Measurements from ENCODE around the gene CEACAM7. TPM values are rescaled to one million over a fixed set of nuclear protein-coding genes. Genes with fewer than 3 reads are reported as not detected.

CEACAM7 gene
- total and polyA plus RNA-seq, 10 of the 15 experiments (the other 5 are each of a cell fraction or from before 2014, with no cell fraction given): not detected

GRCh38 chr19:41726493-41726892, 38.4 kb upstream of the CEACAM7 start:
- no TSS peak for BruUV-seq (replicated peaks)
- H3K4me2 ChIP-seq (ENCODE audit: control insufficient read depth, insufficient read depth): no peak overlapping the region

More at GRCh38 chr19:41726493-41726892, 38.4 kb upstream of the CEACAM7 start:
- ATAC-seq (no peak), FAIRE-seq (no peak), DNase-seq (ENCODE audit: low read depth, low spot score) (no peak)
- H3K27me3 ChIP-seq (replicated peaks in 1 of 2; ENCODE audit: control insufficient read depth in 2 of 2, insufficient read depth in 2 of 2, low read length in 1 of 2): no peaks in the 10 kb centered on the region; a peak in 2 of 4 replicates
- H3K9me3 ChIP-seq (replicated peaks; ENCODE audit: control insufficient read depth, insufficient read depth, low read length): no peaks in the 10 kb centered on the region
- H3K4me1 ChIP-seq (ENCODE audit: control insufficient read depth, insufficient read depth, low read length): no peaks in the 10 kb centered on the region
- RAD21 ChIA-PET (ENCODE audit: unreplicated experiment): no interaction called here
- H3K27ac ChIP-seq (ENCODE audit: control insufficient read depth, insufficient read depth): no peak overlapping the region
- H2AFZ ChIP-seq (ENCODE audit: control insufficient read depth, low read depth, low read length): no peak overlapping the region
- TF ChIP-seq WRNIP1 (IDR thresholded peaks at IDR 0.05; ENCODE audit: borderline replicate concordance, low read depth, low read length): no peak
- no peak for TF ChIP-seq TCF3 (IDR thresholded peaks at IDR 0.05; ENCODE audit: borderline replicate concordance, insufficient read depth, low read depth, low read length)
- no peak for TF ChIP-seq SMAD5 (IDR thresholded peaks at IDR 0.05; ENCODE audit: low read depth)
- no peak for TF ChIP-seq MXI1 (IDR thresholded peaks at IDR 0.05; ENCODE audit: low read depth, low read length)
- no peak for TF ChIP-seq SPI1 (IDR thresholded peaks at IDR 0.05; ENCODE audit: borderline replicate concordance, insufficient read depth, low read depth, low read length)
- TF ChIP-seq, protein P1, sequence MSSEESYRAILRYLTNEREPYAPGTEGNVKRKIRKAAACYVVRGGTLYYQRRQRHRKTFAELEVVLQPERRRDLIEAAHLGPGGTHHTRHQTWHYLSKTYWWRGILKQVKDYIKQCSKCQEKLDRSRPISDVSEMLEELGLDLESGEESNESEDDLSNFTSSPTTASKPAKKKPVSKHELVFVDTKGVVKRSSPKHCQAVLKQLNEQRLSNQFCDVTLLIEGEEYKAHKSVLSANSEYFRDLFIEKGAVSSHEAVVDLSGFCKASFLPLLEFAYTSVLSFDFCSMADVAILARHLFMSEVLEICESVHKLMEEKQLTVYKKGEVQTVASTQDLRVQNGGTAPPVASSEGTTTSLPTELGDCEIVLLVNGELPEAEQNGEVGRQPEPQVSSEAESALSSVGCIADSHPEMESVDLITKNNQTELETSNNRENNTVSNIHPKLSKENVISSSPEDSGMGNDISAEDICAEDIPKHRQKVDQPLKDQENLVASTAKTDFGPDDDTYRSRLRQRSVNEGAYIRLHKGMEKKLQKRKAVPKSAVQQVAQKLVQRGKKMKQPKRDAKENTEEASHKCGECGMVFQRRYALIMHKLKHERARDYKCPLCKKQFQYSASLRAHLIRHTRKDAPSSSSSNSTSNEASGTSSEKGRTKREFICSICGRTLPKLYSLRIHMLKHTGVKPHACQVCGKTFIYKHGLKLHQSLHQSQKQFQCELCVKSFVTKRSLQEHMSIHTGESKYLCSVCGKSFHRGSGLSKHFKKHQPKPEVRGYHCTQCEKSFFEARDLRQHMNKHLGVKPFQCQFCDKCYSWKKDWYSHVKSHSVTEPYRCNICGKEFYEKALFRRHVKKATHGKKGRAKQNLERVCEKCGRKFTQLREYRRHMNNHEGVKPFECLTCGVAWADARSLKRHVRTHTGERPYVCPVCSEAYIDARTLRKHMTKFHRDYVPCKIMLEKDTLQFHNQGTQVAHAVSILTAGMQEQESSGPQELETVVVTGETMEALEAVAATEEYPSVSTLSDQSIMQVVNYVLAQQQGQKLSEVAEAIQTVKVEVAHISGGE (CRISPR knock-in tag; IDR thresholded peaks at IDR 0.05): no peak
- no peak for TF ChIP-seq PAX8 (IDR thresholded peaks at IDR 0.05)
- TF ChIP-seq ASH2L (IDR thresholded peaks at IDR 0.05; ENCODE audit: borderline replicate concordance, low read depth): no peak
- no peak for TF ChIP-seq SMC3 (IDR thresholded peaks at IDR 0.05; ENCODE audit: borderline replicate concordance, low read length)
- no peak for TF ChIP-seq MTA3 (IDR thresholded peaks at IDR 0.05; ENCODE audit: borderline replicate concordance, low read length)
- no peak for TF ChIP-seq CHD2 (IDR thresholded peaks at IDR 0.05; ENCODE audit: borderline replicate concordance, low read depth, low read length)
- no peak for TF ChIP-seq PRDM15 (CRISPR knock-in tag; IDR thresholded peaks at IDR 0.05)
- TF ChIP-seq FOS (IDR thresholded peaks at IDR 0.05; ENCODE audit: borderline replicate concordance, extremely low read depth, insufficient read length): no peak
- no peak for TF ChIP-seq BCL11A (IDR thresholded peaks at IDR 0.05; ENCODE audit: low read depth, low read length)
- no peak for TF ChIP-seq SP1 (IDR thresholded peaks at IDR 0.05; ENCODE audit: low read depth, low read length)
- no peak for TF ChIP-seq NFYA (IDR thresholded peaks at IDR 0.05; ENCODE audit: borderline replicate concordance, low read depth, low read length)
- no peak for TF ChIP-seq MLLT1 (IDR thresholded peaks at IDR 0.05)
- H3K36me3 ChIP-seq (ENCODE audit: control insufficient read depth in 2 of 2, insufficient read depth in 2 of 2, low read length in 1 of 2): no peaks in the 10 kb centered on the region
- no peaks in the 10 kb centered on the region for H3K79me2 ChIP-seq (ENCODE audit: control insufficient read depth, insufficient read depth, low read length)
- SMC1A ChIA-PET (ENCODE audit: uncharacterized antibody, unreplicated experiment): no interaction called here
- H3K4me3 ChIP-seq: no peak overlapping the region
- CTCF ChIA-PET: interaction anchor here (1.0 kb wide), 1 partner anchor 20 kb away, joined by 3 read pairs; no protein-coding TSS in a partner anchor
- no peak overlapping the region for H3K9ac ChIP-seq (ENCODE audit: control insufficient read depth, insufficient read depth, low read length)
- 17% methylated on average over 5 of the region's 5 CpGs for WGBS (ENCODE audit: insufficient coverage, insufficient replicate concordance, low lambda C conversion rate, missing lambda C conversion rate)
- in situ Hi-C loops (cut with MboI): no loop called here
- no peaks in the 10 kb centered on the region for H4K20me1 ChIP-seq (ENCODE audit: control insufficient read depth, insufficient read depth)
- intact Hi-C loops (cut with micrococcal nuclease; ENCODE audit: unreplicated experiment): no loop called here
- POLR2A ChIA-PET: no interaction called here
